Trophoblast cell (in vitro differentiated cells and primary cell): Measurements from ENCODE around the gene GLIS2.

ENCODE experiments used
- DNase-seq, 2 donors: peaks; one replicate each; pipeline ENCODE4 v3.0.0-alpha.2; 2016
- H2AFZ ChIP-seq: 2 replicates; pipeline ENCODE4 v1.6.1; 2013; ENCODE audit warnings: low read length, moderate library complexity, mild to moderate bottlenecking; ENCODE audit not compliant: insufficient read depth, poor library complexity
- H2AK5ac ChIP-seq: 2 replicates; pipeline ENCODE4 v1.6.1; 2013; ENCODE audit warnings: mild to moderate bottlenecking, low read length
- H2BK120ac ChIP-seq: 2 replicates; pipeline ENCODE4 v1.6.1; 2013; ENCODE audit warnings: low read length, mild to moderate bottlenecking, moderate library complexity; ENCODE audit not compliant: insufficient read depth, poor library complexity
- H2BK12ac ChIP-seq: 2 replicates; pipeline ENCODE4 v1.6.1; 2013; ENCODE audit warnings: mild to moderate bottlenecking, low read length, moderate library complexity
- H2BK5ac ChIP-seq: 2 replicates; pipeline ENCODE4 v1.6.1; 2013; ENCODE audit warnings: low read length, low read depth, moderate library complexity, mild to moderate bottlenecking; ENCODE audit not compliant: poor library complexity
- H3K14ac ChIP-seq: 2 replicates; pipeline ENCODE4 v1.6.1; 2013; ENCODE audit warnings: mild to moderate bottlenecking, low read length
- H3K18ac ChIP-seq: 2 replicates; pipeline ENCODE4 v1.6.1; 2013; ENCODE audit warnings: mild to moderate bottlenecking, low read length
- H3K23ac ChIP-seq: 2 replicates; pipeline ENCODE4 v1.6.1; 2013; ENCODE audit warnings: low read length
- H3K27ac ChIP-seq: 2 replicates; pipeline ENCODE4 v1.5.1; 2013; ENCODE audit warnings: low read depth, mild to moderate bottlenecking, inconsistent platforms, low read length, moderate library complexity
- H3K27me3 ChIP-seq: 2 replicates; pipeline ENCODE4 v1.6.1; 2013; ENCODE audit warnings: inconsistent platforms, mild to moderate bottlenecking, low read length, moderate library complexity; ENCODE audit not compliant: insufficient read depth
- H3K36me3 ChIP-seq, 2 experiments: 1 replicate in 1 of 2; 2 replicates in 1 of 2; pipeline ENCODE4 v1.6.1; 2013; ENCODE audit warnings: low read length in 2 of 2, mild to moderate bottlenecking in 2 of 2, moderate library complexity in 1 of 2; ENCODE audit not compliant: insufficient read depth in 2 of 2, control insufficient read depth in 1 of 2
- H3K4ac ChIP-seq: 2 replicates; pipeline ENCODE4 v1.6.1; 2013; ENCODE audit warnings: low read depth, mild to moderate bottlenecking, low read length, moderate library complexity
- H3K4me1 ChIP-seq, 2 experiments: 1 replicate in 1 of 2; 2 replicates in 1 of 2; pipeline ENCODE4 v1.6.1; 2013; ENCODE audit warnings: low read length in 2 of 2, mild to moderate bottlenecking in 2 of 2, moderate library complexity in 1 of 2; ENCODE audit not compliant: insufficient read depth in 2 of 2, control insufficient read depth in 1 of 2
- H3K4me2 ChIP-seq: 2 replicates; pipeline ENCODE4 v1.6.1; 2013; ENCODE audit warnings: inconsistent platforms, mild to moderate bottlenecking, low read length, moderate library complexity
- H3K4me3 ChIP-seq: 2 replicates; pipeline ENCODE4 v1.5.1; 2013; ENCODE audit warnings: mild to moderate bottlenecking, low read depth, low read length, inconsistent platforms
- H3K79me1 ChIP-seq: one replicate; pipeline ENCODE4 v1.6.1; 2013; ENCODE audit warnings: low read length
- H3K79me2 ChIP-seq: 2 replicates; pipeline ENCODE4 v1.6.1; 2013; ENCODE audit warnings: low read length, mild to moderate bottlenecking; ENCODE audit not compliant: control insufficient read depth, insufficient read depth, poor library complexity
- H3K9ac ChIP-seq: 2 replicates; pipeline ENCODE4 v1.6.1; 2013; ENCODE audit warnings: mild to moderate bottlenecking, low read length
- H3K9me3 ChIP-seq: 2 replicates; pipeline ENCODE4 v1.6.1; 2013; ENCODE audit warnings: low read depth, mild to moderate bottlenecking, control low read depth, inconsistent platforms, low read length; ENCODE audit not compliant: insufficient read depth
- H4K12ac ChIP-seq: 2 replicates; pipeline ENCODE4 v1.6.1; 2013; ENCODE audit warnings: low read depth, mild to moderate bottlenecking, low read length, moderate library complexity
- H4K8ac ChIP-seq: 2 replicates; pipeline ENCODE4 v1.6.1; 2013; ENCODE audit warnings: low read depth, mild to moderate bottlenecking, low read length, moderate library complexity
- H4K91ac ChIP-seq: one replicate; pipeline ENCODE4 v1.6.1; 2013; ENCODE audit warnings: low read depth, mild to moderate bottlenecking, low read length, moderate library complexity
- WGBS: extraction: QIAGEN DNeasy Blood & Tissue Kit; methylation state at CpG from one replicate; pipeline ENCODE4 v1.1.7; 2013; ENCODE audit warnings: missing lambda C conversion rate; ENCODE audit not compliant: insufficient read length, insufficient coverage; ENCODE audit errors: extremely low coverage; 5-methylcytosine and 5-hydroxymethylcytosine counted together

The GLIS2 gene

DNA sequence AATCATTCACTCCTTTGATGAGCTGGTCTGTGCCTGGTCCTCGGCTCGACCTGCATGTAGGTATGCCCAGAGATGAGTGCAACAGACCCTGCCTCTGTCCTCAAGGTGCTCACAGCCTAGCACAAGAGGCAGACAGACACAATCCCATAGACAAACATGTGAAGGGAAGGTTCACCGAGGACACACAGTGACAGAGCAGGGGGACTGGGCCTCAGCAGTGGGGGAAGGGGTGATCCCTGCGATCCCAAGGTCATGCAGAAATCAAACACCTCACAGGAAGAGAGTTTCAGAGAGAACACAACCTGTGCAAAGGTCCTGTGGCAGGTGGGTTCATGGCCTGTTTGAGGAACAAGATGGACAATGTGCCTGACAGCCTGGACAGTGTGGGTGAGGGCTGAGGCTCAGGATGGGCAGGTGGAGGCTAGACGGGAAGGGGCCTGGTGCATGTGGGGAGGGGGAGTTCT, 51.6 kb downstream of the GLIS2 start:
- Histone ChIP-seq H3K36me3 (peaks cover 5 to 11% of the 10 kb centered on the region in 2 experiments), H3K4me3 (no peak overlapping the region), H2AK5ac (peak overlapping the region; percentile 85), H3K27me3 (no peaks in the 10 kb centered on the region), H3K4me2 (no peak overlapping the region), H3K9me3 (peaks cover 4% of the 10 kb centered on the region), H3K4ac (no peak overlapping the region), H3K14ac (peak overlapping the region; percentile 47), H3K23ac (no peak overlapping the region), H3K18ac (peak overlapping the region; percentile 62), H3K27ac (no peak overlapping the region), H4K12ac (no peak overlapping the region), H3K79me1 (peaks cover 9% of the 10 kb centered on the region), H3K4me1 (peaks cover 25 to 36% of the 10 kb centered on the region in 2 experiments), H2BK12ac (peak overlapping the region; percentile 68), H4K8ac (peak overlapping the region; percentile 5), H4K91ac (peak overlapping the region; percentile 0), H3K79me2 (peaks cover 7% of the 10 kb centered on the region), H2BK120ac (no peak overlapping the region), H2BK5ac (no peak overlapping the region), H3K9ac (no peak overlapping the region), H2AFZ (no peak overlapping the region)
- DNase-seq = no peak
- WGBS = no CpG with 5 or more reads among the region's 5 CpGs

DNA sequence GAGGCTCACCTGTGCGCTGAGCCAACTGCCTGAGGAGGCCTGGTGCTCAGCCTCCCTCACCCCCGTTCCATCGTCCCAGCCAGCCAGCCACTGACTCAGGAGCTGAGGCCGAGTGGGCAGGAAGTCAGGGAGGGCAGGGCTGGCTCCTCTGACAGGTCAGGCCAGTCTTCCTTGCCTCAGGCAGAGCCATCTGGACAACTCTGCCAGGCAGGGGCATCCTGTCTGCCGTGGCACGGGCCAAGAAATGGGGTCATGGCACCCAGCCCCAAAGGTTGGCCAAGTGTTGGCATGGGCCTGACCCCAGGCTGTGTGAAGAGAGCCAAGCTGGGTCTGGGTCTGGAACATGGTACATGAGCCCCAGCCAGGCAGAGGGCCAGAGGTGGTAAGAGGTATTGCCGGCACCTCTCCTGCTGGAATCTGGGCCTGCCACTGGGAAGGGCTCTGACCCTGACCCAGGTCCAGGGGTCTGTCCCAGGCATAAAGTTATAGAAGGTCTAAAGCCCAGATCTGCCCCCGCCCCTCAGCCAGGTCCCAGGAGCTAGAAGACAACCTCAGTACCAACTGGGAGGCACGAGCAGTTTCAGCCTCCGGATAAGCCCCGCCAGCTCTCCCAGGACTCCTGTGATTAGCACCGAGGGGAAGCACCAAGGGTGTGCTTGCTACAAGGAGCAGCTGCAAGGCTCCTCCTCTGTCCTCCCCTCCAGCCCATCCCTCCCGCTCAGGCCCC, 53.3 kb downstream of the GLIS2 start:
- H4K8ac ChIP-seq = no peak overlapping the region
- no peak overlapping the region for H3K27ac ChIP-seq

DNA sequence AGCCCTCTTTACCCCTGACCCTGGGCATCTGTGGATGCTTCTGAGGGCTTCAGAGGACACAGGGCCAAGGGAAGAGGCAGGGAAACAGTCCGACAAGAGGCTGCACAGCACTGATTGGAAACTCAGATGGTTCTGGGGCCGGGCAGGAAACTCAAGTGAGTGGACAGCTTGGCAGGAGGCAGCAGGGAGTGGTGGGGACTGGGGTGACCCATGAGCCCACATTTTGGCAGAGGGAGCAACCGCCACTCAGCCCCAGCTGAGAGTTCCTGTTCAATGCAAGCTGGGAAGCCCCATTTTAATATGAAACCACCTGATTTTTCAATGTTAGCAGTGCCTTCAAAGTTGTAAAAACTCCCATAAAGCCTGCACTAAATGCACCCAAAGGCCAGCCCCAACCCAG, 54.3 kb downstream of the GLIS2 start:
- no peaks in the 10 kb centered on the region for H3K27me3 ChIP-seq
- peak overlapping the region; percentile 51 for H2AK5ac ChIP-seq
- no CpG with 5 or more reads among the region's 3 CpGs for WGBS
- H3K79me2 ChIP-seq = peaks cover 17% of the 10 kb centered on the region
- no peak overlapping the region for H3K23ac ChIP-seq
- no peak overlapping the region for H3K4me3 ChIP-seq
- H3K9me3 ChIP-seq = peaks cover 2% of the 10 kb centered on the region
- H3K4me1 ChIP-seq = peaks cover 49 to 58% of the 10 kb centered on the region in 2 experiments
- peak overlapping the region; percentile 60 for H2BK120ac ChIP-seq
- H4K91ac ChIP-seq = peak overlapping the region; percentile 45
- no peak overlapping the region for H4K8ac ChIP-seq
- peak overlapping the region; percentile 4 for H3K14ac ChIP-seq
- H3K4ac ChIP-seq = no peak overlapping the region
- H2BK5ac ChIP-seq = peak overlapping the region; percentile 56
- H3K9ac ChIP-seq = no peak overlapping the region
- H2BK12ac ChIP-seq = peak overlapping the region; percentile 76
- H3K27ac ChIP-seq = no peak overlapping the region
- H4K12ac ChIP-seq = no peak overlapping the region
- H3K4me2 ChIP-seq = no peak overlapping the region
- no peak for DNase-seq
- H3K79me1 ChIP-seq = peaks cover 22% of the 10 kb centered on the region
- no peak overlapping the region for H2AFZ ChIP-seq
- H3K36me3 ChIP-seq = peaks cover 0 to 3% of the 10 kb centered on the region in 2 experiments
- H3K18ac ChIP-seq = no peak overlapping the region

More for the DNA sequence above, 53.3 kb downstream of the GLIS2 start:
- H3K9ac ChIP-seq = no peak overlapping the region
- peak overlapping the region; percentile 6 for H2AK5ac ChIP-seq
- peaks cover 16% of the 10 kb centered on the region for H3K79me1 ChIP-seq
- H3K4ac ChIP-seq = no peak overlapping the region
- H3K18ac ChIP-seq = peak overlapping the region; percentile 8
- peak overlapping the region; percentile 20 for H2BK120ac ChIP-seq
- H3K4me2 ChIP-seq = no peak overlapping the region
- no CpG with 5 or more reads among the region's 13 CpGs for WGBS
- no peak overlapping the region for H2AFZ ChIP-seq
- H3K23ac ChIP-seq = no peak overlapping the region
- no peak overlapping the region for H4K12ac ChIP-seq
- H2BK5ac ChIP-seq = peak overlapping the region; percentile 9
- no peak overlapping the region for H3K4me3 ChIP-seq
- peaks cover 17% of the 10 kb centered on the region for H3K79me2 ChIP-seq
- no peaks in the 10 kb centered on the region for H3K27me3 ChIP-seq
- peak in 1 of 2 donors; percentile 55 for DNase-seq
- H3K4me1 ChIP-seq = peaks cover 39 to 50% of the 10 kb centered on the region in 2 experiments
- H4K91ac ChIP-seq = peak overlapping the region; percentile 4
- H3K36me3 ChIP-seq = peaks cover 3 to 9% of the 10 kb centered on the region in 2 experiments
- H3K9me3 ChIP-seq = peaks cover 4% of the 10 kb centered on the region
- peak overlapping the region; percentile 13 for H3K14ac ChIP-seq
- H2BK12ac ChIP-seq = peak overlapping the region; percentile 57

DNA sequence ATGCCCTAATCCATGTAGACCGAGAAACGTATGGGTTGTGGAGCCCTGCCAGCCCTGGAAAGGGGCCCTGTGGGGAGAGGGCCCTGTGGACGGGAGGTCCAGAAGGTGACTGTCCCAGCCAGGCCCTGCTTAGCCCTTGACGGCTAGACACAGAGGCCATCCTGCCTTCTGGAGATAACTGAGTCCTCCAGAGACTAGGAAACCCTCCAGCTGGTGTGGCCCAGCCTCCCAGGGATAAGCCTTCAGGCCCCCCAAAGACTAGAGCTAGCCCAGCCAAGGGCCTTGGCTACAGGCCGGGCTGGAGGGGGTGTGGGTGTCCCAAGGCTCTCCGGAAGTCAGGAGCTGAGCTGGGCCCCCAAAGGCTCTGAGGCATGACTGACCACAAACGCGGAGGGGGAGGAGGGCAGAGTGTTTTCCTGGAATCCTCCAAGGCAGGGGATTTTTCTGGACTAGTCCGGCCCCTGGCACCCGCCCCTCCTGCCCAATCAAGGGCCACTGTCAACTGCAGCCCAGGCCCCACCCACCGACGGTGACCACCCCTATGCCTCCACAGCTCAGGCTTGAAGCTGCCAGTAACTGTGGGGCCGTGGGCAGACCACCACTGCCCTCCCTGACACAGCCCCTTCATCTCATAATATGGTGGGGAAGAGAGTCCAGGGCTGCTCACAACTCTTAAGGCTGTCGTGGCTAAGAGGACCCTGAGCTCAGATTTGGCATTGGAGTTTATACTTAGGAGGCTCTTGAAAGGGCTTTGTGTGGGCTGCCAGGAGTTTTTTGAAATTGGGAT, 54.9 kb downstream of the GLIS2 start:
- H3K4me3 ChIP-seq = no peak overlapping the region
- peak overlapping the region; percentile 65 for H3K27ac ChIP-seq
- H3K14ac ChIP-seq = peak overlapping the region; percentile 57
- H2BK120ac ChIP-seq = peak overlapping the region; percentile 60
- peak overlapping the region; percentile 23 for H3K18ac ChIP-seq
- H3K4ac ChIP-seq = peak overlapping the region; percentile 47
- WGBS = no CpG with 5 or more reads among the region's 14 CpGs
- no peak for DNase-seq
- peaks cover 1 to 3% of the 10 kb centered on the region in 2 experiments for H3K36me3 ChIP-seq
- H2AFZ ChIP-seq = no peak overlapping the region
- peak overlapping the region; percentile 56 for H2BK5ac ChIP-seq
- peak overlapping the region; percentile 73 for H4K91ac ChIP-seq
- H3K27me3 ChIP-seq = no peaks in the 10 kb centered on the region
- no peaks in the 10 kb centered on the region for H3K9me3 ChIP-seq
- H2AK5ac ChIP-seq = peak overlapping the region; percentile 84
- H3K79me2 ChIP-seq = peaks cover 17% of the 10 kb centered on the region
- no peak overlapping the region for H3K4me2 ChIP-seq
- peak overlapping the region; percentile 55 for H4K8ac ChIP-seq
- no peak overlapping the region for H3K9ac ChIP-seq
- peaks cover 22% of the 10 kb centered on the region for H3K79me1 ChIP-seq
- H4K12ac ChIP-seq = no peak overlapping the region
- H3K23ac ChIP-seq = no peak overlapping the region
- H2BK12ac ChIP-seq = peak overlapping the region; percentile 76
- H3K4me1 ChIP-seq = peaks cover 51 to 61% of the 10 kb centered on the region in 2 experiments
